NCI-H2107 treated with DMSO at 0.1 percent for 48 hours (cell line): ENCODE data around the gene KRT73.

ENCODE experiments used
- DNase-seq: peaks from one replicate; lab custom pipeline; 2025; ENCODE audit not compliant: unreplicated experiment; lab: John Stamatoyannopoulos, UW

KRT73 gene

DNA sequence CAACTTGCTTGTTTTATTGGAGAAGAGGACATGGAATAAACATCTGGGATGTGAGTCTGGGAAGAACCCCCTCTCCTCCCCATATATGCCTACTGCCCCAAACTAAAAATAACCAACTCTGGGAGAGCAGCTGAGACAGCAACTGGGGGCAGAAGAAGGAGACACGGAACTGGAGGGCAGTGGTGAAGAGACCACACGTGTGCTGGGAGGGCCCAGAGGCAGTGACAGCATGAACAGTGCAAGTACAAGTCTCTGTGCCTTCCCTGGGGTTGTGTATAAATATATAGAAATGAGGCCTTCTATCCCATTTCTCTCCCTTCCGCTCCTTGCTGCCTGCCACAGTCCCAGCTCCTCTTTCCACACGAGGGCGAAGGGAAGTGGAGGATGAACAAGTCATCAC, 4.0 kb upstream of the KRT73 start:
- DNase-seq, result no peak

DNA sequence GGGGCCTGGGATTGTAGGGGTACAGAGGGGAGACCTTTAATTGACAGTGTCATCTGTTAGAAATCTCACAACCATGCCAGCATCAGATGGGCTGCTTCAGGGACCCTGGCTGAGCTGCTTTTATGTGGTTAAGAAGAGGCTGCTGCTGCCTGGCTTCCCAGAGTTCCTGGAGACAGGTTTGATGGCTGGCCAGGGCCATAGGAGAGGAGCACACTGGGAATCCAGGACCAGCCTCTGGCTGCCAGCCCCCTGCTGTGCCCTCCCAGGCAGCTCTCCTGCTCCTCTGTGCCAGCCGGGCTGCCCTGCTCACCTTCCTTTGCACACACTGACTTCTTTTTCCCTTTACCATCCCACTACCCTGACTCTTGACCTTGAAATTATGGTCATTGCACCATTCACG, 507 bp upstream of the KRT73 start:
- no peak for DNase-seq

DNA sequence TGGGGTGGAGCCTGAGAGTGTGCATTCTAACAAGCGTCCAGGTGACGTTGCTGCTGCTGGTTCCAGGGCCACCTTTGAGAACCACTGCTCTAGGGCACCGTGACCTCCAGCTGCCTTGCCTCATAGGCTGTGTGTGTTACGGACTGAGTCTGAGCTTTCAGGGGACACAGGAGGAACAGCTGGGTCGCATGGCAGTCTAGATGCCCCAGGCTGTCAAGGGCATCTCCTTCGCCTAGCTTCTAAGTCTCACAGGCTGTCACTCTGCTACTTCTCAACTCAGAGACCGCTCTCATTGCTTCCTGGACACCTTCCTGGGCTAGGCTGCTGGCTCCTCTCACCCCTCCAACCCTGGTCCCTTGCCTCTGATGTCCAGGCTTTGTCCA, 965 bp downstream of the KRT73 start:
- DNase-seq, result no peak

DNA sequence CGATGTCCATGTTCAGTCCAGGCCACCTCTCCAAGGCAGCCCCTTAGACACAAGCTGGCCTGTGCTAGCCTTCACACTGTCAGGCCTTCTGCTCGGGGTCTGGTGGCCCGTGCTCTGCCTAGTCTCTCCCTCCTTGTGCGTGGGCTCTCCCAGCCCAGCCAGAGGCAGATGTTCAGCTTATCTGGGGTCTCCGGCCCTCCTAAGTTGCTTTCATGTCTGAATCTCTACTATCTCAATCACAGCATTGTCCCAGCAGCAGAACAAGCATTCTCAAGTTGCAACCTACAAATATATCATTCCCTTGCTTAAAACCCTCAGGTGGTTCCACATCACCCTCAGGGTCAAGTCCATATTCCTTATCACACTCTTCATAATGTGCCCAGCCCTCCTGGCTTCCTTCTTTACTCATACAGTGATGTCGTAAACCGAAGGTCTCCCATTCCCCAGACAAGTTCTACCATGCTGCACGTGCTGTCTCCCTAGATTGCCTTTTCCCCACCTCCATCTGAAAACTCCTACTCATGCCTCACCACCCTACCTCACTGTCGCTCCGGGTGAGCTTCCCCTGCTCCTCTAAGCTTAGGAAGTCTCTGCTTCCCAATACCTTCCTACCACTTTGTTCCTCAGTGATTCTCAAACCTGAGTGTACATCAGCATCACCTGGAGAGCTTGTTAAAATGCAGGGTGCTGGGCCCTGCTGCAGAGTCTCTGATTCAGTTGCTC, 1.5 kb downstream of the KRT73 start:
- no peak for DNase-seq

DNA sequence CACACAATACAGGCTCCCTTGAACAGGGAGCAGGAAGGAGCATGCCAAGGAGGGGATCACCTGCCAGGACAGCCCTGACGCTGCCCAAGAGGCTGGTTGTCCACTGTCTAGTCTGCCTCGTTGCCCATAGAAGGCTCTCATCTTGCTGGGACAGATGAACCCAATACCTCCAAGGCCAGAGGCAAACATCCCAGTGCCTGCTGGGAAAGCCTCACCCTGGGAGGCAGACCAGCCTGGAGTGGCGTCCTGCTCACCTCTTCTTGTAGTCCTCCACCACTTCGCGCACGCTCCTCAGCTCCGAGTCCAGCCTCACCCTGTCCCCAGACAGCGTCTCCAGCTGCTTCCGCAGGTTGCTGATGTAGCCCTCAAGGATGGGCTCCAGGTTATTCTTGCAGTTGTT, 2.4 kb downstream of the KRT73 start:
- DNase-seq, result no peak

DNA sequence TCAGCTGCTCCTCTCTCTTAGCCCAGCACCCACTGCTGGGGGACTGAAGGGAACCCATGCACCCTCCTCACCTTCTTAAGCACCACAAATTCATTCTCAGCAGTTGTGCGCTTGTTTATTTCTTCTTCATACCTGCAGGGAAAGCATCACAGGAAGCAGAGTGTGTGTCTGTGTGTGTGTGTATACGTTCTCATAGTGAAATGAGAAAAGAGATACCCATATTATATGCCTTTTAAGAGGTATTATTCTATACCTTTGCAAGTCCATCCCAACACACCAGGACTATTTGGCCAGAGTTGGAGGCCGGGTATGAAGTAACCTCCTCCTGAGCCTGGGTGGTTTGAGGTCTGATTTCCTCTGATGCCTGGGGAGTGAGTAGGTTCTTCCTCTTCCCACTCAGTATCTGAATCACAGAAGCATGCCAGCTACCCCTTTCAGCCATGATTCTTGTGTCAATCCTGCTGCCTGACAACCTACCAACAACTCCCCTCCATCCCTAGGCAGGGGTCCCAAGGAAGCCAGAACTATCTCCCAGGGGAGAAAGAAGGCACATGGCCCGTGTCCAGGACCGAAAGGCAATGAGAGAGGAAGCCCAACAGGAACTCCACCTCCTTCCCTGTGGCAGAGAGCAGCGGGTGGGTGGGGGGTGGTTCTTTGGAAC, 3.0 kb downstream of the KRT73 start:
- no peak for DNase-seq

DNA sequence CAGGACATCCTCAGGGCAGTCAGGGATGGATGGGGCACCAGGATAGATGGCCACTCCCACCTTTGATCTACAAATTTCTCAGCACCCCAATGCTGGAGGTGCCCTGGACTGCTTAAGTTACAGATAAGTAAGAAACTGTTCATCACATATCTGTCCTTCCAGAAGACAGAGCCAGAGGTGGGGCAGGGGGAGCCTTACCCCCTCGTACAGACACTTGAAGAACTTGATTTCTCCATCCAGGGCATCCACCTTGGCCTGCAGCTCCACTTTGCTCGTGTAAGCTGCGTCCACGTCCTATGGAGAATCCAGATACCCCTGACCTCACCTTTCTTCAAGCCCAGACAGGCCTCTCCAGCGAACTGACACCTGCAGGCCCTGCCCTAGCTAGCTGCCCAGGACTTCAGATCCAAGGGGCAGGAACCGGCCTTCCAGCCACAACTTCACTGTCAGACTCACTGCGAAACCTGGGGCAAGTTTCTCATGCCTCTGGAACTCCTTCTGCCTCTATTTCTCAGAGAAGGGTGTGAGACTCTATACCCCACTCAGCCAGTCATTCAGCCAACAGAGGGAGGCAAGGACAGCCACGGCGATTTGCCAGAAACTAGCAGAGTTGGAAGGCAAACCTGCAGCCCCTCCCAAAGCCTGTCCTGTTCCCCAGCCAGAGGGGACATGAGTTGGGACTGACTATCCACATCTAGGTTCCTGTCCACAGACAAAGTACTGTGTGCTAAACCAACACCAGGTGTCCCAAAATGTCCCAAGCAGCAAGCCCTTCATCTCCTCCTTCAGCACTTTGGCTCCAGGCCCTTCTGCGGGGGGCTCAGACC, 3.8 kb downstream of the KRT73 start:
- no peak for DNase-seq

DNA sequence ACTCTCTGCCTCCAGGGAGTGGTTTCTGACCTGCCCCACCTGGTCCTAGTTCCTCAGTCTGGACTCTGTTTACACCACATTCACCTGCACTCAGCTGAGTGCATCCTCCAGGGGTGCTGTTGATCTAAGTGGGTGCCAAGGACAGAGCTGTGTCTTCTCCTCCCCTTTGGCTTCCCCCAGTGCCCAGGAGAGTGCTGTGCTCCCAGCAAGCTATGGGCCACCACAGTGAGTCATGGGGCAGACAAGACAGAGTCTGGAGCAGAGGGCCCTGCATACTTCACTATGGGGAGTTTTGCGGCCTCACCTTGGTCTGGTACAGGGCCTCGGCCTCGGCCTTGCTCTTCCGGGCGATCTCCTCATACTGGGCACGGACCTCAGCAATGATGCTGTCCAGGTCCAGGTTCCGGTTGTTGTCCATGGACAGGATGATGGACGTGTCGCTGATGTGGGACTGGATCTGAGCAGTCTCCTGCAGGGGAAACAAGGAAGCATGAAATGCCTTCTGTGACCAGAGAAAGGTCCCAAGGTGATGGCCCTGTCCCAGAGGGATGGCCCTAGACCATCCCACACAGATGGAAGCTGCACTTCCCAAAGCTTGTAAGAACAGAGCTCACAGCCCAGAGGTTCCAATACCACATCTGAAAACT, 4.9 kb downstream of the KRT73 start:
- no peak for DNase-seq

DNA sequence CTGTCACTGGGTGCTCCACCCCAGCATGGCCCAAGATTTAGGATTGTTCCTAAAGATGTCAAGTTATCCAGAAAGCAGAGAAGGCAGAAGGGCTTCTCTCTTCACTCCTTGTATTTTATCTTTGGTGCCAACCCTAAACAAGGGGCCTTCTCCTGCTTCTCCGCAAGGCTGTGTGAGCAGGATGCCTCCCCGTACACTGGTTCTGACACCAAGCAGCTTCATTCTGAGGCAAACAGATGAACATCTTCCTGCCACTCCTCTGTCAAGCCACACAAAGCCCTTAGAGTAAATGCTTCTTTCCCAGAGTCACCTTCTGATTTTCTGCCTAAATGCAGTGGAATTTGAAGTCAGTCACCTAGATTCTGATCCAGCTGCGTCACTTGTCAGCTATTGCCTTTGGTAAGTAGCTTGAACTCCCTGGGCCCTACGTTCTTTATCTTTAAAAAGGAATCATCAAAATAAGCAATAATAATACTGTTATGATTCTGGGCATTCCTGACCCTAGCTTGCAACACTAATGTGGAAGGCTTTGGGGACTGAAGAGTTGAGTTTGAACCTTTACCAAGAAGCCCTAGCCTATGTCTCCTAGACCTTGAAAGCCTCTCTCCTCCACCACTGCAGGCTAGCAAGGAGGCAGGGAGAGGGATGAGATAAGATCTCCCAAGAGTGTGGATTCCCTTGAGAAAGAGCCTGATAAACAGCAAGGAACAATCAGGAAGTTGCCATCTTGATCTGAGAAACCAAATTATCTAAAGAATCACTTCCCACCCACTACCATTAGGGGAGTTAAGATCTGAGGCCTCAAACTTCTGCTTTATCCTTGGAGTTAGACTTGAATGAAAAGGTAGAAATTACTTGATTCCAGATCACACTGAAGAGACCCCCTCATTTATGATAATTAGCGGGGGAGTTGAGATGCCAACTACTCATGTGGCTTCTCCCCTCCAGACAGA, 5.7 kb downstream of the KRT73 start:
- no peak for DNase-seq

DNA sequence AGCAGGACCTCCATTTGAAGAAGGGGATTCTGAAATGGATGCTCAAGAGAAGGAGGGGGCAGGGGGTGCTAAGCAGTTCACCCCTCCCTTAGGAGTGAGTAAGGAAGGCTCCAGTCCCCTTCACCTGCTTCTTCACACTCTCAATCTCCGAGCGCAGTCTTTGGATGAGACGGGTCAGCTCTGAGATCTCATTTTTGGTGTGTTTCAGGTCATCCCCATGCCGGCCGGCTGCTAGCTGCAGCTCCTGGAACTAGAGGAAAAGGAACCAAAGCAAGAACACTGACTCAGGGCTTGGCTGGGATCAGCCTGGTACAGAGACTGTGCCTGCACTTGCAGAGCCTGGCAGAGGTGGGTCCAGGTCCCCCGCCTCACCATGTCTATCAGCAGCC, 7.3 kb downstream of the KRT73 start:
- no peak for DNase-seq

DNA sequence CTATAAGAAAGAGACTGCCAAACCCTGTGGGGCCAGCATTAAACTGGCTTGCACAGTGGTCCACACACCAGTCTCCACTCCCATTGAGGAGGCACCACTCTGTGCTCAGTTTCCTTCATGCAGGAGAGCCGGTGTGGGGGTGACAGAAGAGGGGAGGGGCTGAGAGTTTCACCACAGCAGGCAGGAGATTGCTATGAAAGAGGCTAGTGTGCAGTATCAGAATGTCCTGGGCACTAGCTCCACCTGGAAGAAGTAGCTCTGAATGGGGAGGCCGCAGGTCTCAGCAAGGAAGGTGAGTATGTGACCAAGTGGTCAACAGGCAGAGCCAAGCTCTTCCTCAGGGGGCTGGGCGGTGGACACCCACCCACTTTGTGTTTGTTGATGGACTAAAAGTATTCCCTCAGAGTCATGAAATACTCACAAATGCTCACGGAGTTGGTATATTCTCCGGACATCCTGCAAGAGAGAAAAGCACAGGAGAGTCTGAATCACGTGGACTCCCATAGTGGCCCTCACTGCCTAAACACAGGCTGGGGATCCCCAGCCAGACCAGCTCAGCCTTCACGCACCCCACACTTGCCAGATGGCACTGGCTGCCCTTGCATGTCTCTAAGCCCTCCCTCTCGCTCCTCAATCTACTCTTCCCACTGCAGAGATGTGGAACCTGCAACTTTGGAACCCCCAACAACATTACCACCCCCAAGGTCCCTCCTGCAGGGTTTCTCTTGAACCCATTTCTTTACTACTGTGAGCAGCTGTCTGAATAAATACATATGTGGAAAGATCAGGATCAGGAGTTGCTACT, 9.3 kb downstream of the KRT73 start:
- DNase-seq, result no peak

DNA sequence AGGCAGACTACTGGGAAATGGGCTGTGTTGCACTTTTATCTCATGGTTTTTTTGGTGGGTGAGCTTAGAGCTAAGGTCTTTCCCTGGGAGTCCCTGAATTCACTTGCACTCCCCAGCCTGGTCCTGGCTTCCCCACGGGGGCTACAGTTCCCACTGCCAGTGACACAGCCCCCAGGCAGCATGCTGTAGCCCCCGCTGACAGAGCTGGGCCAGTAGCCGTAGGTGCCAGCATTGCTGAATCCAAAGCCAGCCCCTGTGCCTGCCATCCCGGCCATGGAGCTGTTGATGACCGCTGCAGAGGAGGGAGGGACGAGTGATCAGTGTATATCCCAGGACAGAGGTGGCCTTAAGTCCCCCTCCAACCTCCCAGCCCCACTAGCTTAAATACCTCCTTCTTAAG, 10.2 kb downstream of the KRT73 start:
- DNase-seq, result no peak

DNA sequence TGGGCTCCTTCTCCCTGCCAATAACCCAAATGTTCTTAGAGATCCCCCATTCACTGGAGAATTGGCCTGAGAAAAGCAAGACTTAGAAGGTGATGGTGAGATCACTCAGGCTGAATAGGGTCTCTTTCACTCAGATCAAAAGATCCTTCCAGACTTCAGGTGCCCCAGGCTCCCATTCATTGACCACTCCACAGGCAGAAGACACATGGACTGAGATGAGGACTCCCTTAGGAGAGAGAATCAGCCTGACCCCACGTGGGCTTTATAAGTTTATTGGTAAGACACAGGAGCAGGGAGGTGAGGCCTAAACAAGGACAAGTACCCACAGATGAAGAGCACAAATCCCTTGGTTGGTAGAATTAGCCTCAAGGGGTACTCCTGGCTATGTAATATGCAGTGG, 11.0 kb downstream of the KRT73 start:
- no peak for DNase-seq

DNA sequence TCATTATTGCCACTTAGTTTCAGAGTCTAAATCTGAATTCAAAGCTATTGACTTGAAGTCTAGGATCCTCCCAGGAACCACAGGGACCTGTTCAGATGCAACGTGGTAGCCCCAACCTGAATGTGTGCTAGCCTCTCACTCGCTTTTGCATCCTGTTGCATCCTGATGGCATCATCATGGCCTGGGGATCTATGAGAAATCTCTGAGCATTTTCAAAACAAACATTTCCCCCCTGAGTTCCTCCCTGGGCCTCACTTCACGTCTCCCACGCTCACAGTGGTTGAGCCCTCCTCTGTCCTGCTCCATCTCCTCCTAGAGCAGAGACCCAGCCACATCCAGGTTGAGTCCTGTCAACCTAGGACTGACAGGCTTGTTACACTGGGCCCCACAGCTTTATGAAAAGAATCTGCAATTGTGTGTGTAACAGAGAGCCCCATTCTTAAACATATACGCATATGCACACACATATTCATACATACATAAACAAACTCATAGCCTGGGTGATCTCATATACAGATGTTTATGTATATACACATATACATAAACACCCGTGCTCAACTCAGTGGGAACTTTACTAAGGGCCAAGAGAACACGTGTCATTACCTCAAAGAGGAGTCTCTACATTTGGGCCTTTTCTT, 11.7 kb downstream of the KRT73 start:
- no peak for DNase-seq

DNA sequence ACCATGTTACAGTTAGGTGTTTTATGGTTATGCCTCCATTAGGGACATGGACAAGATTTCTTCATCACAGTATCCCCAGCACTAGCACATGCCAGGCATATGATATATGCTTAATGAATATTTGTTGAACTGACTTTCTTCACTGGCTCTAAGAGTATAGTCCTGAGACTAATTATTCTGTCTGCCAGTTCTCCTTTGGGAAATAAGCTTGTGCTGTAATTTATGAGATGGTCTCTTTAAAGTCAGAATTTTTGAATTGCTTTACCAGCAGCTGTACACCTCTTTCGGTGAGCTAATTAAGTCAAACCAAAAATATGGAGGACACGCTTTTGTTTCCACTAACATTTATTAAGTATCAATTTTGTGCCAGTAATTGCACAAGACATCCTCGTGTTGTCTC, 12.3 kb downstream of the KRT73 start:
- no peak for DNase-seq

DNA sequence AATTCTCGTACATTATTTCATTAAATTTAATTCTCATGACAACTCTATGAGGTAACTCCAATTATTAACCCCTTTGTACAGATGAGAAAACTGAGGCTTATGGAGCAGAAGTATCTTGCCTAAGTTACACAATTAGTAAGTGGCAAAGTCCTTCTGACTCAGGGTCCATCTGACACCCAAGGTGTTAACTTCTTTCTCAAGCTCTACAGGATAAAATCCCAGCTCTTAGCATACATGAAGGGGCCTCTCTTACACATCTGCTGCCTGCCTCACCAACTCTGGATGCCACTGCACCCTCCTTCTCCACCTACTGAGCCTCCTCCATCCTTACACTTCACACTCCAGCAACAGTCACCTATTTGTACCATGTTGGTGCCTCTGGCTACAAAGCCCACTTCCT, 12.8 kb downstream of the KRT73 start:
- DNase-seq, result no peak

DNA sequence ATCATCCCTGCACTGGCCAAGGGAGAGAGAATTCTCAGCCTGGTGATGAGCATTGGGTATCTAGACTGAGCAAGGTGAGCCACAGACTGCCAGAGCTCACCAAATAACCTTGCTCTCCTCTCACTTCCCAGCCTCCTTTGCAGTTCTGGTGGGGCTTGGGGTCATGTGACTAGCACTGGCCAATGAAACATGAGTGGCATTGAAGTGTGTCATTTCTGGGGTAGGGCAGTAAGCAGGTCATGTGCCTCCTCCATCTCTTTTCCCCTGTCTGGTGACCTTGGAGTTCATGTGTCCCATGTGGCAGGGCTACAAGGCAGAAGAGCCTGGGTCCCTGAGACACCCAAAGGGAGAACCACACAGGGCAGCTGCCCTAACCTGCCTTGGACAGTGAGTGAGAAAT, 13.5 kb downstream of the KRT73 start:
- DNase-seq, result no peak

DNA sequence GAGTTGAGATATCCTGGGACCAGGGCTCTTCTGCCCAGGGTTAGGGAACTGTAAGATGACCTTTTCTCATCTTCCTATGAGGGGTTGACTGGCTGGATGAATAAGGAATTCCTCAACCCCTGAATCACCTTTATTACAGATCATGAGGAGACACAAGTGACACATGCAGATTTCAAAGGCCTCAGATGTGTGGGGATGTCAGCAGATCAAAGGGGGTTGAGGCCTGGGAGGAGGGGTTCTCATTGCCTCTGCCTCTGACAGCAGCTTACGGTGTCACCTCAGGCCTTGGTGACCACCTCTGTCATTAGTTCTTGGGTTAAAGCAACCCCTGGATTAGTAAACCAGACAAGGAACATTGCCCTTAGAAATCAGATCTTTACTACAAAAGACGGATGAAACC, 15.0 kb downstream of the KRT73 start:
- no peak for DNase-seq

DNA sequence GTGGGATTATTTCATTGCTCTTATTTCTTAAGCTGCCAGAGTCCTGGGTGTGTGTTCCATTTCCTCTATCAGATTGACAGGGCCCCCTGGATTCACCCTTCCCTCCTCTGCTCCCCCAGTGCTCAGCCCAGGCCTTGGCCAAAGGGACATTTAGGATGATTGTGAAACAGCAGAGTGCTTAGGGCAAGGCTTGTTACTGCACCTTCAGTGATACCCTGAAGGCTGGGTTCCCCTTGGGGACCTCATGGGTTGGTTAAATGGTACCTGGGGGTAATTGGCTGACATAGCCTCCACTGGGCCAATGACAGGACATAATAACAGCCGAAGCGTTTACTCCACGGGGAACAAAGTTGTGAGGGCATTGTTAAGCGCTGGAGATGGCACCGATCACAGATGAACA, 15.8 kb downstream of the KRT73 start:
- DNase-seq, result no peak
